ENCODE data around the gene PHLDA3.

The PHLDA3 gene
- total RNA-seq, result 11.8 to 95.5 (median 35.9) reads per million in 17 experiments

GRCh38 chr1:201468844-201469644 is at the start of gene PHLDA3:
Gene PHLDA3, minus strand, starts transcription at chr1:201469188. Its CDS starts 402 bp downstream, at chr1:201468786.
- peak; percentile 65 to 92 (median 80) for DNase-seq

- DNase-seq, result peak in 3 of 4 experiments; percentile 44 to 57 (median 47)
Measured at GRCh38 chr1:201518071-201518470, 49.1 kb upstream of the PHLDA3 start.

- no peak for DNase-seq
Measured at GRCh38 chr1:201517631-201518030, 48.6 kb upstream of the PHLDA3 start.

- DNase-seq, result no peak
Measured at GRCh38 chr1:201516511-201517127, 47.6 kb upstream of the PHLDA3 start.

GRCh38 chr1:201515895-201516294 is 46.9 kb upstream of the PHLDA3 start:
- DNase-seq, result no peak

- DNase-seq, result no peak
Measured at GRCh38 chr1:201515062-201515750, 46.2 kb upstream of the PHLDA3 start.

GRCh38 chr1:201514466-201514865 is 45.5 kb upstream of the PHLDA3 start:
- DNase-seq, result no peak

GRCh38 chr1:201513498-201514243 is 44.7 kb upstream of the PHLDA3 start:
- no peak for DNase-seq

- peak; percentile 63 to 85 (median 80) for DNase-seq
Measured at GRCh38 chr1:201511941-201512539, 43.1 kb upstream of the PHLDA3 start.

- DNase-seq, result no peak
Measured at GRCh38 chr1:201511396-201511940, 42.5 kb upstream of the PHLDA3 start.

GRCh38 chr1:201510734-201511133 is 41.7 kb upstream of the PHLDA3 start:
- DNase-seq, result no peak

GRCh38 chr1:201509601-201510374 is 40.8 kb upstream of the PHLDA3 start:
- DNase-seq, result no peak

GRCh38 chr1:201508809-201509208 is 39.8 kb upstream of the PHLDA3 start:
- no peak for DNase-seq

GRCh38 chr1:201507360-201507675 is 38.3 kb upstream of the PHLDA3 start:
- DNase-seq, result no peak

- DNase-seq, result peak; percentile 85 to 94 (median 90)
Measured at GRCh38 chr1:201506557-201507359, 37.8 kb upstream of the PHLDA3 start, which contains the start of gene CSRP1. Gene CSRP1, minus strand, starts transcription at chr1:201507123. Its CDS starts 10,820 bp downstream, at chr1:201496303.

- DNase-seq, result no peak
Measured at GRCh38 chr1:201506092-201506491, 37.1 kb upstream of the PHLDA3 start.

- peak; percentile 49 to 75 (median 72) for DNase-seq
Measured at GRCh38 chr1:201505503-201505890, 36.5 kb upstream of the PHLDA3 start.

GRCh38 chr1:201504799-201505502 is 36.0 kb upstream of the PHLDA3 start:
- no peak for DNase-seq

GRCh38 chr1:201504179-201504631 is 35.2 kb upstream of the PHLDA3 start:
- DNase-seq, result no peak
